ENCODE results near the gene NOC4L. TPM values are rescaled to one million over a fixed set of nuclear protein-coding genes. Genes with fewer than 3 reads are reported as not detected.
"Not testable (repeated sequence)": the region's sequence is repeated elsewhere in the genome, so short reads cannot be mapped to it uniquely, and the experiment has no call there.

The NOC4L gene
- total RNA-seq, 1 donor: 17.2 TPM

DNA sequence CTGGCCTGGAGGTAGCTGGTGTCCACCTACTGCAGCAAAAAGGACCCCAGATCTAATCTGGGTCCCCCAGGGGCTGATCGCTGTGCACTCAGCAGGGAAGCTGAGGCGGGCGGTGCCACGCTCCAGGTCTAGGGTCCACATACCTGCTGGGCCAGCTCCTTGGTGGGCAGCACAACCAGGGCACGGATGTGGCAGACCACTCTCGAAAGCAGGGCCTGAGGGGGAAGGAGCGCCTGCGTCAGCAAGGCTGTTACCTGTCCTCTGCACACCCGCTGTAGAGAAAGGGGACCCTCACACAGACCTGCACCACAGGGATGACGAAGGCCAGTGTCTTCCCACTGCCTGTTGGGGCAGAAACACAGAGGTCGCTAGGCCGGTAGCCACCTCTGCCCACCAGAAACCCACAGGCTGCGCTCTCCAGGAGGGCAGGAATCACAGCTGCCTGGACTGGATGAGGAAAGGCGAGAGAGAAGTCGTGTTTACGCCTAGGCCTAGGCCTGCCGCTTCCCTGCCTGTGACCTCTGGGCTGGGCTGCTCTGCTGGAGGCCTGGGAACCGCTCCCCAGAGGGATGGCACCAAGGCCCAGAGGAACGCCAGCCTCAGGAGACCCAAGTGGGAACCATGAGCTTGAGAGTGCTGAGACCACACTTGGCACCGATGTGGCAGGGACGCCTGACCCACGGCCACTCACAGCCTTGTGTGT, 2.1 kb upstream of the NOC4L start:
- DNase-seq (ENCODE audit: low read depth in 2 of 3, low spot score in 2 of 3): no peak

DNA sequence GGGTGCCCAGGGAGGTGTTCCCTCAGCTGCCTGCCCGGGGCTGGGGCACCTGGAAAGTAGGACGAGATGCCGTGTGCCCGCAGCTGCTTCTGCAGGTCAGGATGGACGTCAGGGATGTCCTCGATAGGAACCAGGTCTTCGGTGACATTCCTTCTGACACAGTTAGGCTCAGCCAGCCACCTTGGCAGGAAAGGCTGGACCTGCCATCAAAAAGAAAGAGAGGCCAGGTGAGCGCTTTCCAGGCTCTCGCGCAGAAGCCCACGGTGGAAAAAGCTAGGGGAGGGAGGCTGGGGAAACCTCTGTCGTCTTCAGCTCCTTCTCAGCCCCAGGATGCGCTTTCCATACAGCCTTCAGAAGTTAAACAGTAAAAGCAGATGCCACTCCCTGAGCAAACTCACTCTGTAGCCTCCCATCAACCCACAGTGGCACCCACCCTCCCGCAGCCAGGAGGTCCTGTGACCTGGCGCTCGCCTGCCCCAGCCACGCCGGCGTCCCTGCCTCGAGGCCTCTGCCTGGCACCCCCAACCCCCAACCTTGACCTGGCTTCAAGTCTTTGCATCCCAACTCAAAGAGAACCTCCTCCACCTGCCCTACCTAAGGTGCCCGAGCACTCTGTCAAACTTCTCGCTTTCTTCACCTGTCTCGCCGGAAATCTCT, 1.4 kb upstream of the NOC4L start:
- DNase-seq (ENCODE audit: low read depth in 2 of 3, low spot score in 2 of 3): no peak

DNA sequence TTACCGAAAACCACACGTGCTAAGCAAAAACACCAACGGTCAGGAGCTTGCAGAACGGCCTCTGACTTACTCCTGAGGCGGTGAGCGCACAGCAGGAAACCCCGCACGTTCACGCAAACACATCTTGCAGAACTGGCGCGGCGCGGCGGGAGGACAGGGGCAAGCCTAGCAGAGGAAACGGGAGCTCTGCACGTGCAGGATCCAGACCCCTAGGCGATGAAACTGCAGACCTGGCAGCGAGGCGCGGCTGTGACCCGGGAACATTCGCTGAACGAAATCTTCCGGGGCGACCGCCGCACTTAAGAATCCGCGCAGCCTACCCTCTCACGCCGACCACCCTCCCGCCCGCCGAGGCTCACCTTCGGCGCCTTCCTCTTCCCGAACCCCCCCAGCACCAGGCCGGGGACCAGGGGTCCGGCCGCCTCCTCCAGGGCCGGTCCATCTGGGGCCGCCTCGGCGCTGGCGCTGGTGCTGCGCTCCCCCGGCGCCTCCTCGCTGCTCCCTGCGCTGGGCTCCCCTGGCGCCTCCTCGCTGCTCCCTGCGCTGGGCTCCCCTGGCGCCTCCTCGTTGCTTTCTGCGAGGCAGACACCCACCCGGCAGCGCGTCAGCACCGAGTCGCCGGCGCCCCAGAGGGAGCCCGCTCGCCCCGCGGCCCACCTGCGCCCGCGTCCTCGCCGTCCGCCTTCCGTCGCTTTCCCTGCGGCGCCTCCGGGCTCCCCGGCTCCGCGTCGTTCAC, 753 bp upstream of the NOC4L start:
- DNase-seq (ENCODE audit: low read depth in 2 of 3, low spot score in 2 of 3): peak in 2 of 3 donors; percentile 22 to 25

DNA sequence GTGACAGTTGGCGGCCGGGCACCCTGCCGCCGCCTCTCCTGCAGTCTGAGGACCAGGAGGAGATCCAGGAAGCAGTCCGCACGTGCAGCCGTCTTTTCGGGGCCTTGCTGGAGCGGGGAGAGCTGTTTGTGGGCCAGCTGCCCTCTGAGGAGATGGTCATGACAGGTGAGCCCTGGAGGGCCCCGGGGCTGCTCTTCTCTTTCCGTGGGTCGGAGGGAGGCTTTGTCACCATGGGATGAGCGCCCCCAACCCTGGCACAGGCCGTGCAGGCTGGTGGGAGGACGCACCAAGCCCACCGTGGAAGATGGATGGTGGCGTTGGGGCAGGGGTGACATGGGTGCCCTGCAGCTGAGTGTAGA, 532 bp downstream of the NOC4L start:
- DNase-seq (ENCODE audit: low read depth in 2 of 3, low spot score in 2 of 3): no peak

DNA sequence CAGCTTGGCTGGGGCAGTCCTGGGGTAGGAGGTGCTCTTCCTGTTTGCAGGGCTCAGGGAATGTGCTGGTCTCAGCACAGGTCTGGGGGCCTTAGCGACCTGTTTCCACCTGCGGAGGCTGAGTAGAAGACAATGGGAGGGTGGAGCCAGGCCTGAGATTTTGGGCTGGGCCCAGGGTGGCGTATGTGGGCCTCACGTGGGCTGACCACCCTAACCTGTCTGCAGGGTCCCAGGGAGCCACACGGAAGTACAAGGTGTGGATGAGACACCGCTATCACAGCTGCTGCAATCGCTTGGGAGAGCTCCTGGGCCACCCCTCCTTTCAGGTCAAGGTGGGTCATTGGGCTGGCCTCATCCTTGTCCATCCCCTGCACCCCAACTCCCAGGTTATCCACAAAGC, 1.1 kb downstream of the NOC4L start:
- DNase-seq (ENCODE audit: low read depth in 2 of 3, low spot score in 2 of 3): no peak

DNA sequence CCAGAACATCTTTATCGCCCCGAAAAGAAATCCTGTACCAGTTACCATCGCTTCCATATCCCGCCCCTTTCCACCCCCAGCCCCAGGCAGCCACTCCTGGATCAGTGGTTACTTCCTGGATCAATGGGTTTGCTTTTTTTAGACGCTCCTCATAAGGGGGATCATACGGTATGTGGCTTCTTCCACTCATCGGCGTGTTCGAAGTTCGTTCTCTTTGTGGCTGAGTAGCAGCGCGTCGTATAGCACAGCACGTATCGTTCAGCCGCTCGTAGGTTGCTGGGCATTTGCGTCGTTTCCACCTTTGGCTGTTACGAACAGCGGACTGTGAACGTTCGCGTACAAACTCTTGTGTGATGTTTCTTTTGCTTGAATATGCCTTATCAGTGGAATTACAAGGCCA, 1.8 kb downstream of the NOC4L start:
- no peak for DNase-seq (ENCODE audit: low read depth in 2 of 3, low spot score in 2 of 3)

DNA sequence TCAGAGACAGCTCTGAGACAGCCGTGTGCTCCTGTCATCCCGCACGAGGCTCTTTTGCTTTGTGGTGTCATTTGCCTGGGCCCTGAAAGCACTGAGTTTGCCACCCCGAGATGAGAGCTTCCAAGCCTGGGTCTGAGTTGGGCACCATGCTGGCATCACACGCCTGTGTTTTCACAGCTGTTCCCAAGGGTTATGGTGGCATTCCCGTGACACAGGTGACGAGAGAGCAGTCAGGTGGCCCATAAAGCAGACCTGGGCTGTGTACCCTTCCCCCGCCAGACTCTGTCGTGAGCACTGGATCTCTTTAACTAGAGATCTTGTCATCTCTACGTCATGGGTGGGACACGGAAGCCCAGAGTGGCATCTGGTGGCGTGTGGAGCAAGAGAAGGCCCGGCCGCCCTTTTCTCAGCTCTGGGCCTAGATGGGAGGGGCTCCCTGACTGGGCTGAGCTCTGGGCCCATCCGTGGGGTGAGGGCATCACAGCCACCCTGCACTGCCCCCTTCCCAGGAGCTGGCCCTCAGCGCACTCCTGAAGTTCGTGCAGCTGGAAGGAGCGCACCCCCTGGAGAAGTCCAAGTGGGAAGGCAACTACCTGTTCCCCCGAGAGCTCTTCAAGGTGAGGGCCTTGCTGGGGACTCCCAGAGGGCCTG, 2.6 kb downstream of the NOC4L start:
- DNase-seq (ENCODE audit: low read depth in 2 of 3, low spot score in 2 of 3): no peak

DNA sequence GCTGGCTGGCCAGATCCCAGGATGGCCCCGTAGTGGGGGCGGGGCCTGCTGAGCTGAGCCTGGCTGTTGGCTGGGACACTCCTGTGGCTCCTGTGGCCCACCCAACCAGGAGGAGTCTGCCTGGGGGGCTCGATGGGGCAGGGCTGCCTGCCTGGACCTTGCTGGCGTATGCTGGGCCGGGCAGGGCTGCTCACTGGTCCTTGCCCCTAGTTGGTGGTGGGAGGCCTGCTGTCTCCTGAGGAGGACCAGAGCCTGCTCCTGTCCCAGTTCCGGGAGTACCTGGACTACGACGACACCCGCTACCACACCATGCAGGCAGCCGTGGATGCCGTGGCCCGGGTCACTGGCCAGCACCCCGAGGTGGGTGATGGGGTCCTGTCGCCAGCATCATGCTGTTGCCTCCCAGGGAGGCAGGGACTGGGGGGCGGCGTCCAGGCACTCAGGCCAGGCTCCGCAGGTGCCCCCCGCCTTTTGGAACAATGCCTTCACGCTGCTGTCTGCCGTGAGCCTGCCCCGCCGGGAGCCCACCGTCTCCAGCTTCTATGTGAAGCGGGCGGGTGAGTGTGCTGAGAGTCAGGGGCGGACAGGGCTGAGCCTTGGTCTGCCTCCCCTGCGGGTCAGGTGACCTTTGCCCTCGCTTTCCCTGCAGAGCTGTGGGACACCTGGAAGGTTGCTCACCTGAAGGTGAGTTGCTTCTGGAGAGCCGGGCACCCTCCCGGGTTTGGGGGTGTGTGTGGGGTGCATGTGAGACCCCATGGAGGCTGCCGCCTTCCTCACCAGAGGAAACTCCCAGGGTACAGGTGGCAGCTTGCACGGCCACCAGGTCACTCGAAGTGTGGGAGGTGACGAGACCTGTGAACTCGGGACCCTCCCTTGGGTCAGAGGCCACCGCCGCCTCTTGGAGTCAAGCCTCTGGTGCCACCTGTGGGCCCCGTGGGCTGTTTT, 3.4 kb downstream of the NOC4L start:
- DNase-seq (ENCODE audit: low read depth in 2 of 3, low spot score in 2 of 3): no peak

DNA sequence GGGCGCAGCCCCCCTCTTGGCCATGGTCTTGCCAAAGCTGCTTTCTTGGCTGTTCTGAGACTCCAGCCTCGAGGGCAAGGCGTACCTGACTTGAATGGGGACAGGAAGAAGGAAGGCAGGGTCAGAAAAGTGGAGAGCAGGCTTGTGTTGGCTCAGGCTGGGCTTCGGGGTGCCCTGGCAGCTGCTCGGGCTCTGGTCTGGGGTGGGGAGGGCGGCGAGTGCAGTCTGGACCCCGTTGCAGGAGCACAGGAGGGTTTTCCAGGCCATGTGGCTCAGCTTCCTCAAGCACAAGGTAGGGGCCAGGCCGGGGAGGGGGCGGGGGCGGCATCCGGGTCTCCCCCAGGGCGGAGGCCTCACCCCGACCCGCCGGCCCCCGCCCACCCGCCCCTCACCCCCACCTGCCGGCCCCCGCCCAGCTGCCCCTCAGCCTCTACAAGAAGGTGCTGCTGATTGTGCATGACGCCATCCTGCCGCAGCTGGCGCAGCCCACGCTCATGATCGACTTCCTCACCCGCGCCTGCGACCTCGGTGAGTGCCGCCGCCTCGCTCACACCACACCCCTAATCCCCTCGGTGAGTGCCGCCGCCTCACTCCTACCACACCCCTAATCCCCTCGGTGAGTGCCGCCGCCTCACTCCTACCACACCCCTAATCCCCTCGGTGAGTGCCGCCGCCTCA, 4.2 kb downstream of the NOC4L start:
- no peak for DNase-seq (ENCODE audit: low read depth in 2 of 3, low spot score in 2 of 3)

DNA sequence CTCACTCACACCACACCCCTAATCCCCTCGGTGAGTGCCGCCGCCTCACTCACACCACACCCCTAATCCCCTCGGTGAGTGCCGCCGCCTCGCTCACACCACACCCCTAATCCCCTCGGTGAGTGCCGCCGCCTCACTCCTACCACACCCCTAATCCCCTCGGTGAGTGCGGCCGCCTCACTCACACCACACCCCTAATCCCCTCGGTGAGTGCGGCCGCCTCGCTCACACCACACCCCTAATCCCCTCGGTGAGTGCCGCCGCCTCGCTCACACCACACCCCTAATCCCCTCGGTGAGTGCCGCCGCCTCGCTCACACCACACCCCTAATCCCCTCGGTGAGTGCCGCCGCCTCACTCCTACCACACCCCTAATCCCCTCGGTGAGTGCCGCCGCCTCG, 5.3 kb downstream of the NOC4L start:
- not testable (repeated sequence) for DNase-seq (ENCODE audit: low read depth in 2 of 3, low spot score in 2 of 3)

DNA sequence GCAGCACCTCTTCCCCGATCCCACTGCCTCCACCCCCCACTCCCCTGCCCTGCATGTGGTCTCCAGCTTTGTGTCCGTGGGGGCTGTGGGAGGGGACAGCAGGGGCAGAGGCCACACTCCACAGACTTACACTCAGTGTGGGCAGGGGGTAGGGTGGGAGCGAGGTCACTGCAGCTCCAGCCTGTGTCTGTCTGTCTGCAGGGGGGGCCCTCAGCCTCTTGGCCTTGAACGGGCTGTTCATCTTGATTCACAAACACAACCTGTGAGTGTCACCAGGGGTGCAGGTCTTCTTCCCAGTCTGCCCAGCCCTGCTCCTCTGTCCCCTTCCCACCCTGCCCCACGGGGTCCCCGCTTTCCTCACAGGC, 6.5 kb downstream of the NOC4L start:
- DNase-seq (ENCODE audit: low read depth in 2 of 3, low spot score in 2 of 3): no peak

DNA sequence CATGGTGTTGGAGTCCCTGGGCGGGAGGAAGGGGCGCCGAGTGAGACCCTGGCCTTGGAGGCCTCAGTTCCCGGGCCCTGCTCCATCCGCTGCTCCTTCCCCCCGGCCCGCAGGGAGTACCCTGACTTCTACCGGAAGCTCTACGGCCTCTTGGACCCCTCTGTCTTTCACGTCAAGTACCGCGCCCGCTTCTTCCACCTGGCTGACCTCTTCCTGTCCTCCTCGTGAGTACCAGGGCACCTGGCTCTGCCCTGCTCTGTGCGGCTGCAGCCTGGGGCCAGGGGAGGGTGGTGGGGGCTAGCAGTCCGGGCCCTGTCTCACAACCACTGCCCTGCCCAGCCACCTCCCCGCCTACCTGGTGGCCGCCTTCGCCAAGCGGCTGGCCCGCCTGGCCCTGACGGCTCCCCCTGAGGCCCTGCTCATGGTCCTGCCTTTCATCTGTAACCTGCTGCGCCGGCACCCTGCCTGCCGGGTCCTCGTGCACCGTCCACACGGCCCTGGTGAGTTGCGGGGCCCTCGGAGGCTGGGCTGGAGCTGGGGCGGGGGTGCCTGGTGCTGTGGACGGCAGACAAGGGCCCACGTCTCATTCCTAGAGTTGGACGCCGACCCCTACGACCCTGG, 7.0 kb downstream of the NOC4L start:
- no peak for DNase-seq (ENCODE audit: low read depth in 2 of 3, low spot score in 2 of 3)

DNA sequence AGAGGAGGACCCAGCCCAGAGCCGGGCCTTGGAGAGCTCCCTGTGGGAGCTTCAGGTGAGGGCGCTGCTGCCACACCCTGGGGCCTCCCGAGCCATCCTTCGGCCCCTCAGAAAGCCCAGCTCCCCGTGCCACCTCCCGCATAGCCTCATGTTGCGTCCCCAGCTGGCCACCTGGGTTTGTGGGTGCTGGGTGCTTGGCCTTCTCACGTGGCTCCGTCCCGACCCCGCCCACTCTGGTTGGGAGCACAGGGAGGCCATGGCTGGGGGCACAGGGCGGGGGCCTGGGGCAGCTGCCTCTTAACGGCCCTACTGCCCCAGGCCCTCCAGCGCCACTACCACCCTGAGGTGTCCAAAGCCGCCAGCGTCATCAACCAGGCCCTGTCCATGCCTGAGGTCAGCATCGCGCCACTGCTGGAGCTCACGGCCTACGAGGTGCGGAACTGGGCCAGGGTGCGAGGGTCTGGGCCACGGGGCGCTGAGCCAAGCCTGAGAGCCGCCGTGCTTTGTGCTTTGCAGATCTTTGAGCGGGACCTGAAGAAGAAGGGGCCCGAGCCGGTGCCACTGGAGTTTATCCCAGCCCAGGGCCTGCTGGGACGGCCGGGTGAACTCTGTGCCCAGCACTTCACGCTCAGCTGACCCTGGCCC, 7.6 kb downstream of the NOC4L start:
- DNase-seq (ENCODE audit: low read depth in 2 of 3, low spot score in 2 of 3): no peak

DNA sequence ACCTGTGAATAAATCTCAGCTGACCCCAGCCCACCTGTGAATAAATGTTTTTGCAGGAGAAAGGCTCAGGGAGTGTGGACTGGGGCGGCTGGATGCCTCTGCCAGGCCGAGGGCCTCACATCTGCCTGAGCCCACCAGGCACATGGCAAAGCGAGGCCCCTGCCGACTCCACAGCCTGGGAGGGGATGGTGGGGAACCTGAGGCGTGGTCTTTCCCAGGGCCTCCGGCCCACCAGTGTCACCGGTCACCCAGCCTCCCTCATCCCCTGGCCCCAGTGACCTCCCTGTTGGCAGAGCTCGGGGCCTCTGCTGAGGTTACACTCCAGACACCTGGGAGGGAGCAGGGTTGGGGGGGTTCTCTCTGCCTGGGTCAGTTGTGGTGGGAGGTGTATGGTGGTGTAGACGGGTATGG, 8.2 kb downstream of the NOC4L start:
- DNase-seq (ENCODE audit: low read depth in 2 of 3, low spot score in 2 of 3): no peak

DNA sequence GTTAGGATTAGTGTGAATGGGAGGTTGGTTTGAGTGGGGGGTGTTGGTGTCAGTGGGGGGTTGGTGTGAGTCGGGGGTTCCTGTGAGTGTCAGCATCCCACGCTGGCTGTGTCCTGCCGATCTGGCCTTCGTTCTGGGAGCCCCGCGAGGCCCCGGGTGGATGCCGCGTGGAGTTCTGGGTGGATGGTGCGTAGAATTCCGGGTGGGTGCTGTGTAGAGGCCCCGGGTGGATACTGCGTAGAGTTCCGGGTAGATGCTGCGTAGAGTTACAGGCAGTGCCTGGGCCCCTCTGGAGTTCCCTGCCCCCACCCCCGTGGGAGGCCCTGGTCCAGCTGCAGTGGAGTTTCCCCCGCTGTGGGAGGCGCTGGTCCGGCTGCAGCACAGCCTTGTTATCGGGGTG, 8.7 kb downstream of the NOC4L start:
- DNase-seq (ENCODE audit: low read depth in 2 of 3, low spot score in 2 of 3): no peak

DNA sequence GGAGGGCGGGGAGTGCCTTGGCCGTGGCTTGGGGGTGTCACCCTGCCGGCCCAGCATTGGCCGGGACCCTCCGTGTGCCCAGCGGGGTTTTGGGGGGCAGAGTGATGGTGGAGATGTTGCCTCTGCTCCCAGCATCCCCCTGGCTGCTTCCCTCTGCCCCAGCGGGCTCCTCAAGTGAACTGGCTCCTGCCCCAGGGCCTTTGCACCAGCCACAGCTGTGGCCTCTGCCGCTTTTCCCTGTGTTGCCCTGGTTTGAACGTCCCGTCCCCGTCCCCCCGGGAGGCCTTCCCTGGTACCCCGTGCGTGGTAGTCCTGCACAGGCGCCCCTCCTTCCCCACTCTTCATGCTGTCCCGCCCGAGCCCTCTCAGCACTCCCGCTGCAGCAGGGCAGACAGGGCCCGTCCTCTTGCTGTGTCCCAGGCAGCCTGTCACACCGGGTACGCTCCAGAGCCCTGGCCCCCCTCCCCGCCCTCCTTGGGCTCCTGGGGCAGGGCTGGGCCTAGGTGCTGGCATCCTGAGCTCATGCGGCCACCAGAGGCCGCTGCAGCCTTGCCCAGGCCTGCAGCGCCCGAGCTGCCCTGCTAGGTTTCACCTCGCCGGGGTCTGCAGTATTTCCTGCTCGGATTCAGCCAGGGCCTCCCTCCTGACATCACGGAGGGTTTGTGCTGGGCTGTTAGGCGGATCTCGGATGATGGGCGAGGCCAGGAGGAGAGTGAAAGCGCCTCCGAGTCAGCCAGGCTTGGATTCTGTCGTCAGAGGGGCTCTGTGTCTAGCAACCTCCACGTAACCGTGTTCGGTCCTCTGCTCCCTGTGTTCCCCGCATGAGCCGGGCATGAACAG, 9.5 kb downstream of the NOC4L start:
- peak; percentile 61 to 89 (median 87) for DNase-seq (ENCODE audit: low read depth in 2 of 3, low spot score in 2 of 3)

DNA sequence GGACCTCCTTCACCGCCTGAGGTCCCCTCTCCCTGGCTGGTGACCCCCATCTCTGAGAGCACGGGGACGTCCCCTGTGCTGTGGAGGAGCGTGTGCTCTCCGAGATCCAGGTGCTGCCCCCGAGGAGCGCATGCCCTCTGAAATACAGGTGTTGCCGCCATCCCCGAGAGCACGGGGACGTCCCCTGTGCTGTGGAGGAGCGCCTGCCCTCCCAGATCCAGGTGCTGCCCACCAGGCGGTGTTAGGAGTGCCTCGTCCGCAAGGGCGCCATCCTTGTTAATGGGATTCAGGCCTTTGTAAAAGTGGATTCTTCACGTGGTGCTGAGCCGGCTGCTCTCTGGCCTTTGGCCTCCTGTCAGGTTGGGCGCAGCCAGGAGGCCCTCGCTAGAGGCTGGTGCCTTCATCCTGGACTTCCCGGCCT, 10.1 kb downstream of the NOC4L start:
- DNase-seq (ENCODE audit: low read depth in 2 of 3, low spot score in 2 of 3): no peak

All from hematopoietic multipotent progenitor cell (in vitro differentiated cells).